Cardiac atrium fibroblast (primary cell): ENCODE results near the gene MSANTD7. TPM values are rescaled to one million over a fixed set of nuclear protein-coding genes. Genes with fewer than 3 reads are reported as not detected.

Source experiments
- total RNA-seq: library from RNA; depleted of rRNA; stranded (reverse); fragments of >200 nt; gene quantifications from 2 replicates; pipeline ENCODE4 v1.2.3, GENCODE V29; 2015

The MSANTD7 gene
- 10.3 and 15.1 TPM in 2 replicates for total RNA-seq

GRCh38 chr10:14837757-14838581, at the start of gene MSANTD7, which contains the start of the genes CDNF and HSPA14:
Gene MSANTD7, plus strand, starts transcription at chr10:14838306. Its CDS starts 3,979 bp downstream, at chr10:14842285.
Gene CDNF, minus strand, starts transcription at chr10:14838037. Its CDS starts 91 bp downstream, at chr10:14837946.
Gene HSPA14, plus strand, starts transcription at chr10:14838306. Its CDS starts 97 bp downstream, at chr10:14838403.

GRCh38 chr10:14878266-14879123, 40.4 kb downstream of the MSANTD7 start, which contains the start of gene SUV39H2:
Gene SUV39H2, plus strand, starts transcription at chr10:14878866. Its CDS starts 23 bp downstream, at chr10:14878889.

Other genes starting within 250 kb of the MSANTD7 start
- gene FAM107B, start 63.4 kb upstream of the MSANTD7 start, total RNA-seq = 7.9 and 15.3 TPM in 2 replicates
- 0.36 and 3.6 TPM in 2 replicates for gene CDNF, start 269 bp upstream of the MSANTD7 start, total RNA-seq
- 7.0 and 9.2 TPM in 2 replicates for gene HSPA14, start within 50 bp of the MSANTD7 start, total RNA-seq
- gene SUV39H2, start 40.6 kb downstream of the MSANTD7 start, total RNA-seq = 6.1 and 9.7 TPM in 2 replicates
- 4.2 and 4.3 TPM in 2 replicates for gene DCLRE1C, start 115.8 kb downstream of the MSANTD7 start, total RNA-seq
- gene MEIG1, start 121.1 kb downstream of the MSANTD7 start, total RNA-seq = not detected in 2 replicates
- under 0.01 and 1.6 TPM in 2 replicates for gene OLAH, start 205.6 kb downstream of the MSANTD7 start, total RNA-seq